Endothelial cell of umbilical vein (primary cell): ENCODE data around the gene TMEM131. TPM values are rescaled to one million over a fixed set of nuclear protein-coding genes. Genes with fewer than 3 reads are reported as not detected.

ENCODE experiments used
- BruUV-seq: library from RNA; stranded (reverse); fragments of 400-500 nt; replicated peaks from 2 replicates; lab custom pipeline; 2021; lab: Mats Ljungman, UMichigan
- CTCF ChIA-PET: fragments of 300-600, 350-600 bp; sonication (Branson Sonifier 250); formaldehyde crosslinking; loops from one replicate; lab custom pipeline; 2021; ENCODE audit warnings: antibody characterized with exemption, inconsistent platforms; lab: Charles Lee
- POLR2A ChIA-PET: fragments of 300-600, 350-600 bp; sonication (Branson Sonifier 250); formaldehyde crosslinking; loops from one replicate; lab custom pipeline; 2021; ENCODE audit warnings: antibody characterized with exemption, inconsistent platforms; lab: Charles Lee
- DNase-seq: peaks from one replicate; pipeline ENCODE4 v3.0.0-alpha.2; 2011; ENCODE audit warnings: low read depth, low spot score
- FAIRE-seq: peaks from 2 replicates; lab custom pipeline; 2011; peaks lifted over from hg19 to GRCh38; lab: Jason Lieb, UNC
- H2AFZ ChIP-seq: 2 replicates; pipeline ENCODE4 v1.6.0; 2012; ENCODE audit warnings: low read depth, low read length, control low read depth, inconsistent platforms
- H3K27ac ChIP-seq: 2 replicates; pipeline ENCODE4 v1.5.1; 2011; ENCODE audit warnings: low read depth, mild to moderate bottlenecking, control low read depth, low read length, moderate library complexity; ENCODE audit not compliant: insufficient read depth
- H3K27me3 ChIP-seq, 2 experiments: 2 replicates each; pipeline versions ENCODE4 v1.6.0 to v1.6.1; 2011; ENCODE audit warnings: low read length in 2 of 2, mixed read lengths in 1 of 2; ENCODE audit not compliant: control insufficient read depth in 2 of 2, insufficient read depth in 2 of 2
- H3K36me3 ChIP-seq, 2 experiments: 2 replicates in 1 of 2; 3 replicates in 1 of 2; pipeline ENCODE4 v1.5.1; 2011; ENCODE audit warnings: low read length in 2 of 2, mild to moderate bottlenecking in 1 of 2, moderate library complexity in 1 of 2; ENCODE audit not compliant: control insufficient read depth in 2 of 2, insufficient read depth in 2 of 2; ENCODE audit errors: extremely low read depth in 1 of 2
- H3K4me1 ChIP-seq: 3 replicates; pipeline ENCODE4 v1.5.1; 2011; ENCODE audit warnings: mild to moderate bottlenecking, low read length; ENCODE audit not compliant: control insufficient read depth, insufficient read depth; ENCODE audit errors: extremely low read depth
- H3K4me2 ChIP-seq: 2 replicates; pipeline ENCODE4 v1.6.1; 2011; ENCODE audit warnings: low read length, control low read depth, mixed read lengths; ENCODE audit not compliant: insufficient read depth
- H3K4me3 ChIP-seq, 3 experiments: fragments of 200-600 bp in 1 of 3; sonication (generic), shearing (Covaris generic) in 1 of 3; replicated peaks in 1 of 3; 2 replicates each; pipeline ENCODE4 v1.5.1; 2011 to 2016; ENCODE audit warnings: control low read depth in 3 of 3, low read length in 3 of 3, mild to moderate bottlenecking in 2 of 3, inconsistent platforms in 1 of 3, low read depth in 1 of 3, moderate library complexity in 1 of 3; ENCODE audit not compliant: insufficient read depth in 1 of 3
- H3K79me2 ChIP-seq: 2 replicates; pipeline ENCODE4 v1.6.0; 2012; ENCODE audit warnings: low read length, inconsistent platforms; ENCODE audit not compliant: control insufficient read depth, insufficient read depth
- H3K9ac ChIP-seq: replicated peaks from 2 replicates; pipeline ENCODE3; 2011; ENCODE audit warnings: low read length, control low read depth; ENCODE audit not compliant: insufficient read depth; ENCODE audit errors: extremely low read depth
- H3K9me1 ChIP-seq: replicated peaks from 3 replicates; pipeline ENCODE4 v1.6.0; 2011; ENCODE audit warnings: mild to moderate bottlenecking, low read length; ENCODE audit not compliant: control insufficient read depth, insufficient read depth; ENCODE audit errors: extremely low read depth
- H3K9me3 ChIP-seq: replicated peaks from 2 replicates; pipeline ENCODE4 v1.5.1; 2012; ENCODE audit warnings: low read length, inconsistent platforms; ENCODE audit not compliant: control insufficient read depth, insufficient read depth
- H4K20me1 ChIP-seq: replicated peaks from 2 replicates; pipeline ENCODE3; 2011; ENCODE audit warnings: mild to moderate bottlenecking, low read length; ENCODE audit not compliant: control insufficient read depth, insufficient read depth; ENCODE audit errors: extremely low read depth
- CTCF ChIP-seq, 2 donors: IDR thresholded peaks; 1 replicate in 1 of 2; 2 replicates in 1 of 2; pipeline ENCODE4 v1.5.1; 2011; ENCODE audit warnings: low read length in 2 of 2, mild to moderate bottlenecking in 2 of 2, moderate library complexity in 2 of 2, control low read depth in 1 of 2, inconsistent platforms in 1 of 2, low read depth in 1 of 2; ENCODE audit not compliant: insufficient read depth in 1 of 2; ENCODE audit errors: extremely low read depth in 1 of 2
- FOS ChIP-seq: IDR thresholded peaks from 2 replicates; pipeline ENCODE4 v1.6.1; 2011; ENCODE audit warnings: mild to moderate bottlenecking, low read length, moderate library complexity, borderline replicate concordance; ENCODE audit not compliant: insufficient read depth
- GATA2 ChIP-seq: IDR thresholded peaks from 2 replicates; pipeline ENCODE4 v1.7.0; 2011; ENCODE audit warnings: low read depth, mild to moderate bottlenecking, moderate library complexity, mixed read lengths, low read length; ENCODE audit not compliant: insufficient read length, insufficient read depth
- JUN ChIP-seq: IDR thresholded peaks from 2 replicates; pipeline ENCODE4 v1.6.1; 2011; ENCODE audit warnings: borderline replicate concordance, low read depth; ENCODE audit not compliant: insufficient read length, insufficient read depth
- MAX ChIP-seq: IDR thresholded peaks from 2 replicates; pipeline ENCODE4 v1.6.1; 2011; ENCODE audit not compliant: insufficient read depth, insufficient read length
- MYC ChIP-seq: IDR thresholded peaks from one replicate; pipeline ENCODE4 v1.6.1; 2011; ENCODE audit warnings: mild to moderate bottlenecking, low read depth, low read length
- POLR2A ChIP-seq: IDR thresholded peaks from 2 replicates; pipeline ENCODE4 v1.6.1; 2012; ENCODE audit warnings: low read depth, mild to moderate bottlenecking, control low read depth, low read length
- POLR2AphosphoS5 ChIP-seq: IDR thresholded peaks from 2 replicates; pipeline ENCODE4 v1.6.1; 2012; ENCODE audit warnings: low read depth, mild to moderate bottlenecking, control low read depth, low read length, moderate library complexity; ENCODE audit not compliant: insufficient read depth
- dilution Hi-C: fragments of 300-500 bp; cut with MboI; formaldehyde crosslinking; loops from one replicate; pipeline ENCODE4 v1.15.0; 2019; ENCODE audit warnings: low sequenced_read_pairs; ENCODE audit not compliant: extremely low pct_ligation_motif_present
- intact Hi-C: fragments of 100-400 bp; cut with micrococcal nuclease; formaldehyde crosslinking; loops from one replicate; pipeline ENCODE4 v1.10.0; 2022
- polyA plus RNA-seq, 4 experiments: library from polyadenylated mRNA; depleted of rRNA in 3 of 4; stranded (reverse) in 3 of 4; unstranded in 1 of 4; fragments of >200 nt; gene quantifications; 2 replicates each; pipeline versions ENCODE4 v1.2.1 to v1.2.3, GENCODE V29; 2011 to 2012; ENCODE audit warnings: missing spikeins in 1 of 4
- total RNA-seq: library from RNA; stranded (reverse); gene quantifications from 2 replicates; pipeline ENCODE4 v1.2.3, GENCODE V29; 2021

TMEM131 gene
- total and polyA plus RNA-seq, 2 donors (not counting 3 experiments of a cell fraction or from before 2014, with no cell fraction given), result 12.2 to 28.6 TPM

DNA sequence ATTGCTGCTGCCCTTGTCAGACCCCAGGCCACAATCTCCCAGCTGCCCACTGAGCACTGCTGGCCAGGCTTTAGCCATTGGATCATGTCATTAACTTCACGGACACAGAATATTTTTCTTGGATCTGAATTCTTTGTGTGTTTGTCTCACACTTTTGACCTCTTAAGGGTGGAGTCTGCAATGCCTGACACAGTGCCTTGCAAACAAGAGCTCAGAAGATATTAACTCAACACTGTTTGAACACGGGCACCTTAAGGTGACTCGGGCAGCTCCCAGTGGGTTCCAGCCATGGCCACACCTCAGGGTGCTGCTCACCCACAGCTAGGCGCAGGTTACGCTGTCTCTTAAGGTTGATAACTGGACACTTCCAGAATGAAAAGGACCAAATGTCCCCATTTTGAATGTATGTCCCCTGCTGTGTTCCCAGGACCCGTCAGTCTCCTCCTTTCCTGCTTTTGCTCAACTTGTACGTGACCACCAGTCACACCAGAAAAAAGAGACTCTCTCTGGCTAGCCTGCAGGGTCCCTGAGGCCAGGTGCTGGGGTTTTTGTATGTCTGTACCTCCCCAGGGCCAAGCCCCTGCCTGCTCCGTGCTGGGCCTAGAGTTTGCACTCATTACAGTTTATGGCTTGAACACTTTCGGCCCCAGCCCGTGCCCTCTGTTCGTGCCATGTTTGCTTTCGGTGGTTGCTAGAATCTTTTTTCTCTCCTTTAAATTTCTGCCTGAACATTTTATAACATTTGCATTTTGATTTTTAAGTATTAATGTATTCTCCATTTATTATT, 33.4 kb upstream of the TMEM131 start:
- H3K4me3 ChIP-seq, result no peak overlapping the region
- no peaks in the 10 kb centered on the region for H4K20me1 ChIP-seq
- no peak overlapping the region for H3K27ac ChIP-seq
- no peak overlapping the region for H3K4me2 ChIP-seq
- no peaks in the 10 kb centered on the region for H3K9me1 ChIP-seq
- intact Hi-C loops (no loop called here), dilution Hi-C loops (no loop called here)
- BruUV-seq, result no TSS peak
- ChIA-PET CTCF (no interaction called here), POLR2A (no interaction called here)
- no peak for FAIRE-seq
- no peak overlapping the region for H3K9ac ChIP-seq
- no peaks in the 10 kb centered on the region for H3K36me3 ChIP-seq
- H2AFZ ChIP-seq, result no peak overlapping the region
- H3K9me3 ChIP-seq, result no peaks in the 10 kb centered on the region
- peaks cover 13 to 29% of the 10 kb centered on the region in 2 experiments for H3K27me3 ChIP-seq
- TF ChIP-seq POLR2AphosphoS5 (no peak), POLR2A (no peak), MAX (no peak), FOS (no peak), CTCF (IDR thresholded peaks at IDR 0.05; ENCODE audit: extremely low read depth in 1 of 2, insufficient read depth in 1 of 2, low read depth in 1 of 2, low read length in 2 of 2) (no peak), GATA2 (no peak), JUN (no peak), MYC (no peak)
- no peak for DNase-seq
- H3K4me1 ChIP-seq, result no peaks in the 10 kb centered on the region
- H3K79me2 ChIP-seq, result no peaks in the 10 kb centered on the region
